Natural killer cell (primary cell): Measurements from ENCODE around the gene RANGRF. TPM values are rescaled to one million over a fixed set of nuclear protein-coding genes. Genes with fewer than 3 reads are reported as not detected.

Experiments
- ATAC-seq, 3 donors: fragments of 150-1000 bp in 2 of 3; fragments of 200-7000 bp in 1 of 3; cut with Tn5 transposase; 1 replicate in 1 of 3; 2 replicates in 2 of 3; pipeline ENCODE4 v1.10.0; 2021; ENCODE audit warnings: mild to moderate bottlenecking in 2 of 3, moderate library complexity in 2 of 3
- DNase-seq, 2 donors: peaks; one replicate each; pipeline versions ENCODE4 v3.0.0 to v3.0.0-alpha.2; 2013 to 2021; ENCODE audit warnings: mixed read lengths in 1 of 2
- H3K27ac ChIP-seq: one replicate; pipeline ENCODE4 v1.5.1; 2013; ENCODE audit warnings: mild to moderate bottlenecking, low read length
- H3K27me3 ChIP-seq: one replicate; pipeline ENCODE4 v1.6.1; 2013; ENCODE audit warnings: low read length; ENCODE audit not compliant: control insufficient read depth, insufficient read depth
- H3K36me3 ChIP-seq: one replicate; pipeline ENCODE4 v1.6.1; 2013; ENCODE audit warnings: low read length; ENCODE audit not compliant: control insufficient read depth, insufficient read depth
- H3K4me1 ChIP-seq: one replicate; pipeline ENCODE4 v1.6.1; 2013; ENCODE audit warnings: low read length; ENCODE audit not compliant: control insufficient read depth, insufficient read depth
- H3K4me3 ChIP-seq: one replicate; pipeline ENCODE4 v1.5.1; 2013; ENCODE audit warnings: low read length
- H3K9me3 ChIP-seq: one replicate; pipeline ENCODE4 v1.6.1; 2013; ENCODE audit warnings: low read length; ENCODE audit not compliant: control insufficient read depth, insufficient read depth
- H3K27ac Mint-ChIP-seq, 2 donors: one replicate each; pipeline ENCODE4 v1.8.0; 2022; ENCODE audit warnings: mild to moderate bottlenecking in 2 of 2, mixed read lengths in 2 of 2, moderate library complexity in 1 of 2
- H3K27me3 Mint-ChIP-seq, 2 donors: one replicate each; pipeline ENCODE4 v1.8.0; 2022; ENCODE audit warnings: low read depth in 2 of 2, mixed read lengths in 2 of 2
- H3K36me3 Mint-ChIP-seq: one replicate; pipeline ENCODE4 v1.8.0; 2022; ENCODE audit warnings: mixed read lengths
- H3K4me1 Mint-ChIP-seq, 2 donors: one replicate each; pipeline ENCODE4 v1.8.0; 2022; ENCODE audit warnings: mixed read lengths in 2 of 2
- H3K4me3 Mint-ChIP-seq: one replicate; pipeline ENCODE4 v1.8.0; 2022; ENCODE audit warnings: mild to moderate bottlenecking, moderate library complexity, mixed read lengths
- H3K9me3 Mint-ChIP-seq, 2 donors: one replicate each; pipeline ENCODE4 v1.8.0; 2022; ENCODE audit warnings: mixed read lengths in 2 of 2
- WGBS: methylation state at CpG from one replicate; pipeline ENCODE4 v1.1.7; 2013; ENCODE audit warnings: missing lambda C conversion rate; ENCODE audit not compliant: insufficient coverage; 5-methylcytosine and 5-hydroxymethylcytosine counted together
- intact Hi-C: fragments of 100-400 bp; cut with micrococcal nuclease; formaldehyde crosslinking; loops from one replicate; pipeline ENCODE4 v1.14.2; 2022
- total RNA-seq, 4 donors: library from RNA; stranded (reverse); fragments of 120-200 nt in 1 of 4; gene quantifications; one replicate each; pipeline versions ENCODE4 v1.2.3 to v1.2.4, GENCODE V29; 2013 to 2022
- TF ChIP-seq, protein P1 (sequence below): fragments of 200-600 bp; IDR thresholded peaks from one replicate; pipeline ENCODE4 v1.8.0; 2022; ENCODE audit warnings: antibody characterized with exemption

Gene RANGRF
- total RNA-seq, 3 donors from 2014 or later (not counting 1 experiment from before 2014, with no cell fraction given): 34.4 to 51.5 (median 44.6) TPM

GRCh38 chr17:8283356-8283755, 5.1 kb upstream of the RANGRF start:
- Histone ChIP-seq H3K9me3 (no peaks in the 10 kb centered on the region), H3K36me3 (no peaks in the 10 kb centered on the region), H3K4me1 (peaks cover 12% of the 10 kb centered on the region), H3K4me3 (no peak overlapping the region), H3K27me3 (no peaks in the 10 kb centered on the region), H3K27ac (no peak overlapping the region)
- Mint-ChIP-seq H3K4me3 (no peak overlapping the region), H3K36me3 (no peaks in the 10 kb centered on the region), H3K27ac (no peak overlapping the region), H3K27me3 (no peaks in the 10 kb centered on the region), H3K4me1 (peaks cover 0 to 15% of the 10 kb centered on the region in 2 donors), H3K9me3 (no peaks in the 10 kb centered on the region)
- DNase-seq (no peak), ATAC-seq (no peak)
- intact Hi-C loops: no loop called here
- 75% methylated on average over 4 of the region's 4 CpGs for WGBS
- TF ChIP-seq, protein P1, sequence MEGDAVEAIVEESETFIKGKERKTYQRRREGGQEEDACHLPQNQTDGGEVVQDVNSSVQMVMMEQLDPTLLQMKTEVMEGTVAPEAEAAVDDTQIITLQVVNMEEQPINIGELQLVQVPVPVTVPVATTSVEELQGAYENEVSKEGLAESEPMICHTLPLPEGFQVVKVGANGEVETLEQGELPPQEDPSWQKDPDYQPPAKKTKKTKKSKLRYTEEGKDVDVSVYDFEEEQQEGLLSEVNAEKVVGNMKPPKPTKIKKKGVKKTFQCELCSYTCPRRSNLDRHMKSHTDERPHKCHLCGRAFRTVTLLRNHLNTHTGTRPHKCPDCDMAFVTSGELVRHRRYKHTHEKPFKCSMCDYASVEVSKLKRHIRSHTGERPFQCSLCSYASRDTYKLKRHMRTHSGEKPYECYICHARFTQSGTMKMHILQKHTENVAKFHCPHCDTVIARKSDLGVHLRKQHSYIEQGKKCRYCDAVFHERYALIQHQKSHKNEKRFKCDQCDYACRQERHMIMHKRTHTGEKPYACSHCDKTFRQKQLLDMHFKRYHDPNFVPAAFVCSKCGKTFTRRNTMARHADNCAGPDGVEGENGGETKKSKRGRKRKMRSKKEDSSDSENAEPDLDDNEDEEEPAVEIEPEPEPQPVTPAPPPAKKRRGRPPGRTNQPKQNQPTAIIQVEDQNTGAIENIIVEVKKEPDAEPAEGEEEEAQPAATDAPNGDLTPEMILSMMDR: no peak

GRCh38 chr17:8284126-8284525, 4.3 kb upstream of the RANGRF start:
- Histone ChIP-seq H3K9me3 (no peaks in the 10 kb centered on the region), H3K4me1 (peaks cover 14% of the 10 kb centered on the region), H3K36me3 (no peaks in the 10 kb centered on the region), H3K4me3 (no peak overlapping the region), H3K27ac (no peak overlapping the region), H3K27me3 (no peaks in the 10 kb centered on the region)
- DNase-seq (no peak), ATAC-seq (no peak)
- Mint-ChIP-seq H3K9me3 (no peaks in the 10 kb centered on the region), H3K4me1 (peaks cover 0 to 23% of the 10 kb centered on the region in 2 donors), H3K4me3 (no peak overlapping the region), H3K27ac (no peak overlapping the region), H3K27me3 (no peaks in the 10 kb centered on the region), H3K36me3 (no peaks in the 10 kb centered on the region)
- TF ChIP-seq, protein P1: no peak
- intact Hi-C loops: no loop called here
- WGBS: 83% methylated on average over 4 of the region's 4 CpGs

DNA sequence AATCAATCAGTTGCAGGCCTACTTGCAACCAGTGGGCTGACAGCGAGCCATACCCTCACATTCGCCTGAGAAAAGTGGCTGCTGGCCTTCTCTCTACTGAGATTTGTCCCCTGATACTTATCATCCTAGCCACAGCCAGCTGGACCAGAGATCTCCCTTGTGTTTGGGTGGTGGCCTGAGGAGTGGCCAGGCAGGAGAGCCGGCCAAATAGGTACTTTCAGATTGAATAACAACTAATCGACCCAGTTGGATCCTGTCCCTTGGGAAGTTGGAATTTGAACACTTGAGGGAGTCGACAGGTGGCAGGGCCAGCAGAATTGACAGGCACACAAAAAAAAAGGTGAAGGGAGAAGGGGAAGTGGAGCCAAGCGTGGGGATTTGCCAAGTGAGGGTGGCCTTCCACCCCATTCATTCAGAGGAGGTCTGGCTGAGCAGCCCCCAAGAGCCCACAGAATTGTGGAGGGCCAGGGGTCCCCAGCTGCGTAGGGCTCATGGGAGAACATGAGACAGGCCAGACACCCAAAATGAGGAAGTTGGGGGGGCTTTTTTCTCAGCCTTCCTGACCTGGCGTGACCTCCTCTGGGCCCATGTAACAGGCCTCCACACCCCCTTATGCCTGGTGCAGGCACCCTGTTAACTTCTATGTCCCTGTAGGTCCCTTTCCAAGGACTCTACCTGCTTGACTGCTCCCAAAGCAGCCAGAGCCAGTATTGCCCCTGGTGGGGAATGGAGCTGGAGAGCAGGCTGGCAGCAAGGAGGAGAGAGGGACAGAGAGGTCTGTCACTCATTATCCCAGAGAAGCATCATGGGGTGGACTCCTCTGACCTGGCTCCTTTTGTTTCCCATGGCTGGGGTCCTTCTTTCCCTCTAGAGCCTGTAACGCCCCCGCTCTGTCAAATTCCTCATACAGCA, 2.9 kb upstream of the RANGRF start:
- intact Hi-C loops: no loop called here
- TF ChIP-seq, protein P1: no peak
- Histone ChIP-seq H3K4me3 (no peak overlapping the region), H3K36me3 (no peaks in the 10 kb centered on the region), H3K9me3 (no peaks in the 10 kb centered on the region), H3K27me3 (no peaks in the 10 kb centered on the region), H3K4me1 (peaks cover 22% of the 10 kb centered on the region), H3K27ac (no peak overlapping the region)
- Mint-ChIP-seq H3K36me3 (no peaks in the 10 kb centered on the region), H3K27ac (no peak overlapping the region), H3K4me3 (peak overlapping the region; percentile 9), H3K27me3 (no peaks in the 10 kb centered on the region), H3K9me3 (no peaks in the 10 kb centered on the region), H3K4me1 (peaks cover 9 to 37% of the 10 kb centered on the region in 2 donors)
- ATAC-seq: no peak
- WGBS: 73% methylated on average over 10 of the region's 10 CpGs
- no peak for DNase-seq
